Mesodermal cell (in vitro differentiated cells): ENCODE results near the gene USP20.

ENCODE experiments used
- H3K27ac ChIP-seq: 2 replicates; pipeline ENCODE4 v1.7.0; 2013; ENCODE audit warnings: mild to moderate bottlenecking, low read depth, low read length, moderate library complexity; ENCODE audit not compliant: severe bottlenecking
- H3K36me3 ChIP-seq: 2 replicates; pipeline ENCODE4 v1.7.1; 2013; ENCODE audit warnings: mild to moderate bottlenecking, low read length, moderate library complexity; ENCODE audit not compliant: control insufficient read depth, insufficient read depth
- H3K4me1 ChIP-seq: one replicate; pipeline ENCODE4 v1.7.1; 2013; ENCODE audit warnings: mild to moderate bottlenecking, low read length; ENCODE audit not compliant: insufficient read depth, control insufficient read depth, poor library complexity, severe bottlenecking
- H3K4me3 ChIP-seq: 2 replicates; pipeline ENCODE4 v1.7.0; 2013; ENCODE audit warnings: low read length, control low read depth, mild to moderate bottlenecking; ENCODE audit not compliant: insufficient read depth, poor library complexity, severe bottlenecking; ENCODE audit errors: extremely low read depth
- H3K9me3 ChIP-seq: 2 replicates; pipeline ENCODE4 v1.7.1; 2013; ENCODE audit warnings: mild to moderate bottlenecking, low read length, moderate library complexity; ENCODE audit not compliant: control insufficient read depth
- WGBS, 2 experiments: methylation state at CpG; one replicate each; pipeline ENCODE4 v1.1.5; 2013; ENCODE audit warnings: missing lambda C conversion rate in 2 of 2; ENCODE audit not compliant: insufficient coverage in 2 of 2; 5-methylcytosine and 5-hydroxymethylcytosine counted together

Gene USP20

DNA sequence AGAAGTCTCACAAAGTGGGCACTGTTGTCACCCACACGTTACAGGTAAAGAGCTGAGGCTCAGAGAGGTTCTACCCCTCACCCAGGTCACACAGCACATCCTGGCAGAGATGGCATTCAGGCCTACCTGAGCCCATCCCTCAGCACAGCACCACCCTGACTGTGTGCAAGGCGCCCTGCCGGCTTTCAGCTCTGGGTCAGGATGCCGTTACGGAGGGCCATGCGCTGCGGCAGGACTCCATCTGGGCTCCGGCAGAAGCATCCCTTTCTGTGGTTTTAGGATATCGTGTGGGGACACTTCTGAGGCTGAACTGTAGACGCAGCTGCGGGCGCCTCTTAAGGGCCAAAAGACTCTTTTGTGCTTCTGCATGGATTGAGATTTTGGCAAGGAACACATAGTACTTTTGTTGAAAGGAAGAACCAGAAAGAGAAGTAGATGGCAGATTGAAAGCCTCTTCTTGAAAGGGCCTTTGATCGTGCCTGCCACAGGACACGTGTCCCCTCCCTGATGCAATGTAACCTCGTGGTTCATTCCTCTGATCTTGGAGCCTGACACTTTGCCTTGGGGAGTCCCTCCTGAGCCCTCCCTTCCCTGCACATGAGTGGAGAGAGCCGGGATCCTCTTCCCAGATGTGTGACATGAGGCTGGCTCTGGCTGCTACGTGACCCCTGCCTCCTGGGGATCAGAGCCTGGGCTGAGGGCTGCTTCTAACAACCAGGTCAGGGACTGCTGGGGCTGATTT is 31.3 kb downstream of the USP20 start:
- 87 to 88% methylated on average over 16 to 17 of the region's 17 CpGs for WGBS, 2 experiments
- Histone ChIP-seq H3K4me1 (peaks cover 14% of the 10 kb centered on the region), H3K4me3 (no peak overlapping the region), H3K9me3 (no peaks in the 10 kb centered on the region), H3K27ac (no peak overlapping the region), H3K36me3 (peaks cover 24% of the 10 kb centered on the region)

DNA sequence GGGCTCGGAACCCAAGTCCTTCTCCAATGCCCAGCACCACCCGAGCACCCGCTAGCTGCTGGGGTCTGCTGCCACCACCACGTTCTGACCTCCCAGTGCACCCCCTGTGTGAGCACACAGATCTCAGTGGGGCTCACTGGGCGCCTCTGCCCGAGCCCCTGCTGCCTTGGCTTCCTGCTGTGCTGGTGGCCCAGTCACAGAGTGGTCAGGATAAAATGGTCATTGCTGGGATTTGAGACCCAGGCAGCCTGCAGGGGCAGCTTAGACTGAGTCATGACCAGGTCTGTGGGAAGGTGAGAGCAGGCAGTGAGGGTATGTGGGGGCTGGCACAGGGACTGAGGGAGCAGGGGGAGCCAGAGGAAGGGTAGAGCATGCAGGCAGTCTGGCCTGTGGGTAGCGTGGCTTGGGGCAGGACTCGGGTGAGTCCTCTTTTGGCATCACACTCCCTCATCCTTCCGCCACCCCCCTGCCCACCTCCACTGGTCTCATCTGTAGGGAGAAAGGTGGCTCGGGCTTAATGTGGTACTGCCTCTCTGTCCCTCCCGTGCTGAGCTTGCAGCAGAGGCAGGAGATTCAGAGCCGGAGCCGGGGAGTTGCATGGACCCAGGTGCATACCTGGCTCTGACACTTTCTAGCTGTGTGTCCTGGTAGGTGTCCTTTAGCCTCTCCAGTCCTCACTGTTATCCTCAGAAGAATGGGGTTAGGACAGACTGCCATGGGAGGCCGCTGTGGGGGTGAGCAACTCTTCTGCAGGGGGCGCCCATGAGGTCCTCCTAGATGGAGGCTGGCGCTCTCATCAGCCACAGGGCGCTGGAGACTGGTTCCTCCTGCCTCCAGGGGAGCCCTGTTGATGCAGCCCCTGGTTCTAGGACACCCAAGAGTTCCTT is 32.1 kb downstream of the USP20 start:
- Histone ChIP-seq H3K4me3 (no peak overlapping the region), H3K36me3 (peaks cover 19% of the 10 kb centered on the region), H3K9me3 (no peaks in the 10 kb centered on the region), H3K27ac (no peak overlapping the region), H3K4me1 (peaks cover 14% of the 10 kb centered on the region)
- WGBS, 2 experiments = 84 to 88% methylated on average over 13 to 15 of the region's 17 CpGs

DNA sequence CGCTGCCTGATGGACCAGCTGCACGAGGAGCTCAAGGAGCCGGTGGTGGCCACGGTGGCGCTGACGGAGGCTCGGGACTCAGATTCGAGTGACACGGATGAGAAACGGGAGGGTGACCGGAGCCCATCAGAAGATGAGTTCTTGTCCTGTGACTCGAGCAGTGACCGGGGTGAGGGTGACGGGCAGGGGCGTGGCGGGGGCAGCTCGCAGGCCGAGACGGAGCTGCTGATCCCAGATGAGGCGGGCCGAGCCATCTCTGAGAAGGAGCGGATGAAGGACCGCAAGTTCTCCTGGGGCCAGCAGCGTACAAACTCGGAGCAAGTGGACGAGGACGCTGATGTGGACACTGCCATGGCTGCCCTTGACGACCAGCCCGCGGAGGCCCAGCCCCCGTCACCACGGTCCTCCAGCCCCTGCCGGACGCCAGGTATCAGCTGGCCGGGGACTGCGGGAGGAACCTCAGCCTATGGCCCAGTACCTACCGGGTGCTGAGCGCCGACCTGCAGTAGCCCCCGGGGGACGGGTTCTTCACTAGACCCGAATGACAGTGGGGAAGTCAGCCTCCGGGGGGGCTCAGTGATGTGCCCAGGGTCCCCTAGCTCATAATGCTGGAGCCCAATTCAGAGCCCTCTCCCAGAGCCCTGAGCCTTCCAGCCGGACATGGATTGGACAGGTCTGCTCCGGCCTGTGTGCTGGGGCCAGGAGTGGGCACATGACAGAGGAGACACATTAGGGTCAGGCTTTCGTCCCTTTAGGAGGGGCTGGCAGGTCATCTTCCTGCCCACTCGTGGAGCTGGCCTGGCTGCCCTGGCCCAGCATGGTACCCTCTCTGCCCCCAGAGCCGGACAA is 33.0 kb downstream of the USP20 start:
- no peak overlapping the region for H3K4me3 ChIP-seq
- peaks cover 8% of the 10 kb centered on the region for H3K4me1 ChIP-seq
- H3K9me3 ChIP-seq = no peaks in the 10 kb centered on the region
- H3K36me3 ChIP-seq = peaks cover 19% of the 10 kb centered on the region
- 90% methylated on average over 45 to 48 of the region's 48 CpGs for WGBS, 2 experiments
- H3K27ac ChIP-seq = no peak overlapping the region

DNA sequence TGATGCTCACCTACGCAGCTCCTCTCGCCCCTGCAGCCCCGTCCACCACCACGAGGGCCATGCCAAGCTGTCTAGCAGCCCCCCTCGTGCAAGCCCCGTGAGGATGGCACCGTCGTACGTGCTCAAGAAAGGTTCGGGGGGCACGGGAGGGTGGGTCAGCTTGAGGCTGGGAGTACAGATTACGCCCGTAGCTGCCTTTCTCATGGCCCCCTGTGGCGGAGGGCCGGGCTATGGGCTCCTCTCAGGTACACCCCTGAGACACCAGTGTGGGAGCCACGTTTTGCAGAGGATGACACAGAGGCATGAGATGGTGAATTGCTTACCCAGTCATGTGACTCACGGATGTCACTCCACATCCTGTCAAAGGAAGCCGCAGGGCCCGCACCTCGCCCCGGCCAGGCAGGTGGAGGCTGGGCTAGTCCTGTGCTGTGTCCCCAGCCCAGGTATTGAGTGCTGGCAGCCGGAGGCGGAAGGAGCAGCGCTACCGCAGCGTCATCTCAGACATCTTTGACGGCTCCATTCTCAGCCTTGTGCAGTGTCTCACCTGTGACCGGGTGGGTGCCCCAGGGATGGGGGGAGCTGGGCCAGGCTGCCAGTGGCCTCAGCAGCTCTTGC is 33.7 kb downstream of the USP20 start:
- H3K4me1 ChIP-seq = peaks cover 4% of the 10 kb centered on the region
- H3K27ac ChIP-seq = no peak overlapping the region
- no peaks in the 10 kb centered on the region for H3K9me3 ChIP-seq
- 94 to 96% methylated on average over 28 of the region's 28 CpGs for WGBS, 2 experiments
- H3K36me3 ChIP-seq = peaks cover 19% of the 10 kb centered on the region
- H3K4me3 ChIP-seq = no peak overlapping the region

DNA sequence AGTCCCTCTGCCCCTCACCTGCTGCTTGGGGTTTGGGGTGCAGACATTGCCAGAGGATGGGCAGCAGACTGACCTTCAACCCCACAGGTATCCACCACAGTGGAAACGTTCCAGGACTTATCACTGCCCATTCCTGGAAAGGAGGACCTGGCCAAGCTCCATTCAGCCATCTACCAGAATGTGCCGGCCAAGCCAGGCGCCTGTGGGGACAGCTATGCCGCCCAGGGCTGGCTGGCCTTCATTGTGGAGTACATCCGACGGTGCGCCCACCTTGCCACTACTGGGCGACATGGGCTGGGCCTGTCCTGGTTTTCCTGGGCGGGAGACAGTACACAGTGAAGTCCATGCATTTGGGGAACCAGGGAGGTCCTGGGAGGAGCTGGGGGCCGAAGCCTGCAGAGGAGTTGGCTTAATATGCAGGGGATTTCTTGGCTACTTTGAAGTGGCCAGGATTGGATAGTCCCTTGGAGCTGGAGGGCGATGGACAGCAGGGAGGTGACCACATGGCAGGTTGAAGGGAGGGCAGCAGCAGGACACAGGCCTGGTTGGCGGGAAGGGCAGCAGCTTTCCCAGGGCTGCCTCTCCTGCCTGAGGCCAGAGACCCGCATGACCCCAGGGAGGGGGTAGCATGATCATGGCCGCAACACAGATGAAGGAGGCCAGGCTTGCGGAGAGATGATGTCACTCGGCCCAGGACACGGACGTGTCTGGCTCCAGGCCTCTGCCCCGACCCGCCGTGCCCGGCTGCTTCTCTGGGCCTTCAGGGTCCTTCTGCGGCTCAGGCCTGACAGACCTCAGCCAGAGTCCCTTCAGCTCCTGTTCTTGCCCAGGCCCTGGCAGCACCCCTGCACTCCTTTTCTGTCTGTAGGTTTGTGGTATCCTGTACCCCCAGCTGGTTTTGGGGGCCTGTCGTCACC is 34.6 kb downstream of the USP20 start:
- 91 to 93% methylated on average over 17 to 24 of the region's 24 CpGs for WGBS, 2 experiments
- no peak overlapping the region for H3K4me3 ChIP-seq

DNA sequence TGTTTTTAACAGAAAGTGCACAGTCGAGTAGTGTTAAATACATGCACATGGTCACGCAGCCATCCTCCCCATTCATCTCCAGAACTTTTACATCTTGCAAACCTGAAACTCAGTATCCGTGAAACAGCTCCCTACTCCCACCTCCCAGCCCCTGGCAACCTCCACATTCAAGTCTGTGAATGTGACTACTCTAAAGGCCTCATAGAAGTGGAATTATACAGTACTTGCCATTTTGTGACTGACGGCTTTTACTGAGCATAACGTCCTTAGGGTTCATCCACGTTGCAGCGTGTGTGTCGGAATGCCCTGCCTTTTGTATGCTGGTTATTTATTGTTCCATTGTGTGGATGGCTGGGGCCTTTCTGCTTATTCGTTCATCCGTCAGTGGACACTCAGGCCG is 35.8 kb downstream of the USP20 start:
- no peaks in the 10 kb centered on the region for H3K4me1 ChIP-seq

More for the DNA sequence above, 34.6 kb downstream of the USP20 start:
- H3K9me3 ChIP-seq = no peaks in the 10 kb centered on the region
- H3K4me1 ChIP-seq = peaks cover 1% of the 10 kb centered on the region
- H3K27ac ChIP-seq = no peak overlapping the region
- peaks cover 16% of the 10 kb centered on the region for H3K36me3 ChIP-seq

DNA sequence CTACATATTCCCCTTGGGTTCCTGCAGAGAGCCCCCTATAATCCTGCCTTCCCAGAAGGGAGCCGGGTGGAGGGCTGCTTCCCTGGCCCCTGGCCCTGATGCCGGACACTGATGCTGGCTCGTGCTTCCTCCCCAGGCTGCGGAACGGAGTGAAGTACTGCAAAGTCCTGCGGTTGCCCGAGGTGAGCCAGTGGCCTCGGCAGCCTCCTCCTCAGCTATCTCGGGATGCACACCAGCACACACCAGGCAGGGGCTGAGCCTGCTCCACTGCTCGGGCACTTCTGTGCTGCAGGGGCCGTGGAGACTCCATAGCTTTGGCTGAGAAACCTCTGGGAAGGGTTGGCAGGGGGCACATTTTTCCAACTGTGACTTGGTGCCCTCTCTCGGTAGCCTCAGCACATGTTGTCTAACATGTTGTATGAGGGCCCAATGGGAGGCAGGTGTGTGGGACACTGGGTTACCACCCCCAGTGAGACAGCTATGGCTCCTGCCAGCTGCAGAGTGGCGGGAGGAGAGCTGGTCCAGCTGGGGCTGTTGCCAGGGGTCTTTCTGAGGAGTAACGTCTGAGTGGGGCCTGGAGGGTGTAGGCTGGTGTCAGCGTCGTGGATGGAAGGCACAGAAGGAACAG is 38.4 kb downstream of the USP20 start:
- Histone ChIP-seq H3K4me1 (no peaks in the 10 kb centered on the region), H3K9me3 (no peaks in the 10 kb centered on the region), H3K4me3 (no peak overlapping the region), H3K27ac (no peak overlapping the region), H3K36me3 (peaks cover 9% of the 10 kb centered on the region)
- WGBS, 2 experiments = 85 to 92% methylated on average over 12 to 13 of the region's 16 CpGs

More for the DNA sequence above, 35.8 kb downstream of the USP20 start:
- peaks cover 14% of the 10 kb centered on the region for H3K36me3 ChIP-seq
- H3K27ac ChIP-seq = no peak overlapping the region
- no peaks in the 10 kb centered on the region for H3K9me3 ChIP-seq
- no peak overlapping the region for H3K4me3 ChIP-seq
- 96 to 98% methylated on average over 6 to 10 of the region's 11 CpGs for WGBS, 2 experiments

DNA sequence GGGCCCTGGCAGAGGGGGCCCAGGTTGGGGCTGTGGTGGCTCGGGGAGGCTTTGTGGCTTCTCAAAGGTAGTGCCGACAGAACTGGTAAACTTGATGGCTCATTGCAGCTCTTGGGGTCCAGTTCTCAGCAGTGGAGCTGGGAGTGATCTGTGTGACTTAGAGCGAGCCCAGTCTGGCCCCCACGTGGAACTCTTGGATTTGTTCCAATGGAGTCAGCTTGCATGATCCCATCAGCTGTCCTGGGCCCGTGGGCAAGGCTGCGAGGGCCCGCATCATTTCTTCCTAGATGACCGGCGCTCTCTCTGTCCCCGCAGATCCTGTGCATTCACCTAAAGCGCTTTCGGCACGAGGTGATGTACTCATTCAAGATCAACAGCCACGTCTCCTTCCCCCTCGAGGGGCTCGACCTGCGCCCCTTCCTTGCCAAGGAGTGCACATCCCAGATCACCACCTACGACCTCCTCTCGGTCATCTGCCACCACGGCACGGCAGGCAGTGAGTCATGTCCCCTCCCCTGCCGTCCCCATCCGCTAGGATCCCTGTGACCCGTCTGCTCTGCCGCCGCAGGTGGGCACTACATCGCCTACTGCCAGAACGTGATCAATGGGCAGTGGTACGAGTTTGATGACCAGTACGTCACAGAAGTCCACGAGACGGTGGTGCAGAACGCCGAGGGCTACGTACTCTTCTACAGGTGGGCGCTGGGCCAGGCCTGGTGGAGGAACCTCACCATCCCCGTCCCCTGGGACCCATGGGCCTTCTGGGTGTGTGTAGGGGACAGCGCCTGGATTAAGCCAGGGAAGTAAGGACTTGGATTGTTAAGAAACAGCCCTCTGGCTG is 39.2 kb downstream of the USP20 start:
- 94 to 95% methylated on average over 38 of the region's 38 CpGs for WGBS, 2 experiments
- H3K27ac ChIP-seq = no peak overlapping the region
- H3K4me3 ChIP-seq = no peak overlapping the region
- no peaks in the 10 kb centered on the region for H3K9me3 ChIP-seq
- peaks cover 9% of the 10 kb centered on the region for H3K36me3 ChIP-seq
- H3K4me1 ChIP-seq = no peaks in the 10 kb centered on the region
